Neural cell (in vitro differentiated cells): ENCODE measurements around the gene TREM1.

ENCODE experiments used
- POLR2AphosphoS5 ChIP-seq: IDR thresholded peaks from 2 replicates; pipeline ENCODE4 v1.6.1; 2012
- RAD21 ChIP-seq: fragments of 450-650 bp; conservative IDR thresholded peaks from 2 replicates; pipeline ENCODE4 v1.6.1; 2014; ENCODE audit warnings: antibody characterized with exemption, mild to moderate bottlenecking, moderate library complexity
- TAF1 ChIP-seq: IDR thresholded peaks from 2 replicates; pipeline ENCODE4 v1.6.1; 2012; ENCODE audit warnings: low read depth
- TF ChIP-seq, protein P1 (sequence below): fragments of 450-650 bp; IDR thresholded peaks from 2 replicates; pipeline ENCODE4 v1.5.1; 2014; ENCODE audit warnings: antibody characterized with exemption, mild to moderate bottlenecking, moderate library complexity; ENCODE audit not compliant: poor library complexity, severe bottlenecking

DNA sequence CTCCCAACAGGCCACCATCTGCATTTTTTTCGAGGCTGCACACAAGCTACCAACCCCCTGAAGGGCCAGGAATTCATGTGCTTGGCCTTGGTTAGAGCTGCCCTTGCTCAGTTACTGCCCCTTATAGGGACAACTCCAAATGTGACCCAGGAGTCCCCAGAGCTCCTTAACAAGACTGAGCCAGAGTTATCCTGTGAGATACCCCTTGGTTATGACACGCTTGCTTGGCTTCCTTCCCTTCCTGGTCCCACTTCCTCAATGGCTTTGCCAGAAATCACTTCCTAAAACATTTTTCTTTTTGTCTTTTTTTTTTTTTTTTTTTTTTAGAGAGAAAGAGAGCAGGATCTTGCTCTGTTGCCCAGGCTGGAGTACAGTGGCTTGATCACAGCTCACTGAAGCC lies 8.9 kb downstream of the TREM1 start:
- TF ChIP-seq, protein P1, sequence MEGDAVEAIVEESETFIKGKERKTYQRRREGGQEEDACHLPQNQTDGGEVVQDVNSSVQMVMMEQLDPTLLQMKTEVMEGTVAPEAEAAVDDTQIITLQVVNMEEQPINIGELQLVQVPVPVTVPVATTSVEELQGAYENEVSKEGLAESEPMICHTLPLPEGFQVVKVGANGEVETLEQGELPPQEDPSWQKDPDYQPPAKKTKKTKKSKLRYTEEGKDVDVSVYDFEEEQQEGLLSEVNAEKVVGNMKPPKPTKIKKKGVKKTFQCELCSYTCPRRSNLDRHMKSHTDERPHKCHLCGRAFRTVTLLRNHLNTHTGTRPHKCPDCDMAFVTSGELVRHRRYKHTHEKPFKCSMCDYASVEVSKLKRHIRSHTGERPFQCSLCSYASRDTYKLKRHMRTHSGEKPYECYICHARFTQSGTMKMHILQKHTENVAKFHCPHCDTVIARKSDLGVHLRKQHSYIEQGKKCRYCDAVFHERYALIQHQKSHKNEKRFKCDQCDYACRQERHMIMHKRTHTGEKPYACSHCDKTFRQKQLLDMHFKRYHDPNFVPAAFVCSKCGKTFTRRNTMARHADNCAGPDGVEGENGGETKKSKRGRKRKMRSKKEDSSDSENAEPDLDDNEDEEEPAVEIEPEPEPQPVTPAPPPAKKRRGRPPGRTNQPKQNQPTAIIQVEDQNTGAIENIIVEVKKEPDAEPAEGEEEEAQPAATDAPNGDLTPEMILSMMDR: no peak
- no peak for TF ChIP-seq RAD21
- no peak for TF ChIP-seq POLR2AphosphoS5
- no peak for TF ChIP-seq TAF1
